CD14-positive monocyte (primary cell): Measurements from ENCODE around the gene PRMT2. TPM values are rescaled to one million over a fixed set of nuclear protein-coding genes. Genes with fewer than 3 reads are reported as not detected.

Experiments used
- DNase-seq, 3 donors: peaks; one replicate each; pipeline ENCODE4 v3.0.0-alpha.2; 2011 to 2022
- H2AFZ ChIP-seq: 2 replicates; pipeline ENCODE4 v1.6.0; 2012; ENCODE audit warnings: mild to moderate bottlenecking, low read depth, low read length, inconsistent platforms; ENCODE audit not compliant: insufficient read depth, poor library complexity, severe bottlenecking
- H3K27ac ChIP-seq, 2 donors: 1 replicate in 1 of 2; 2 replicates in 1 of 2; pipeline ENCODE4 v1.5.1; 2012 to 2013; ENCODE audit warnings: low read length in 2 of 2, control low read depth in 1 of 2, inconsistent platforms in 1 of 2, low read depth in 1 of 2, mild to moderate bottlenecking in 1 of 2
- H3K27me3 ChIP-seq, 2 donors: one replicate each; pipeline versions ENCODE4 v1.6.0 to v1.6.1; 2011 to 2013; ENCODE audit warnings: low read length in 2 of 2; ENCODE audit not compliant: control insufficient read depth in 2 of 2, insufficient read depth in 2 of 2
- H3K36me3 ChIP-seq, 2 donors: replicated peaks in 1 of 2; 1 replicate in 1 of 2; 2 replicates in 1 of 2; pipeline versions ENCODE4 v1.5.1 to v1.6.1; 2012 to 2013; ENCODE audit warnings: low read length in 2 of 2, control low read depth in 1 of 2, inconsistent platforms in 1 of 2, mild to moderate bottlenecking in 1 of 2; ENCODE audit not compliant: insufficient read depth in 2 of 2, control insufficient read depth in 1 of 2
- H3K4me1 ChIP-seq, 2 donors: 1 replicate in 1 of 2; 2 replicates in 1 of 2; pipeline versions ENCODE4 v1.5.1 to v1.6.1; 2012 to 2013; ENCODE audit warnings: low read length in 2 of 2, control low read depth in 1 of 2, inconsistent platforms in 1 of 2, mild to moderate bottlenecking in 1 of 2, moderate library complexity in 1 of 2; ENCODE audit not compliant: insufficient read depth in 2 of 2, control insufficient read depth in 1 of 2
- H3K4me2 ChIP-seq: replicated peaks from 2 replicates; pipeline ENCODE3; 2012; ENCODE audit warnings: low read length, moderate library complexity, mild to moderate bottlenecking; ENCODE audit not compliant: poor library complexity, severe bottlenecking; ENCODE audit errors: extremely low read depth
- H3K4me3 ChIP-seq, 3 experiments: fragments of 200-600 bp in 1 of 3; sonication (generic) in 1 of 3; replicated peaks in 1 of 3; 1 replicate in 2 of 3; 2 replicates in 1 of 3; pipeline ENCODE4 v1.5.1; 2011 to 2013; ENCODE audit warnings: low read length in 3 of 3, mild to moderate bottlenecking in 3 of 3, control low read depth in 2 of 3, low read depth in 2 of 3, inconsistent platforms in 1 of 3, moderate library complexity in 1 of 3
- H3K79me2 ChIP-seq: 2 replicates; pipeline ENCODE4 v1.6.0; 2012; ENCODE audit warnings: mild to moderate bottlenecking, control low read depth, inconsistent platforms, low read length, moderate library complexity; ENCODE audit not compliant: insufficient read depth
- H3K9ac ChIP-seq: 2 replicates; pipeline ENCODE4 v1.6.0; 2017; ENCODE audit warnings: low read length, mild to moderate bottlenecking; ENCODE audit not compliant: insufficient read depth, poor library complexity, severe bottlenecking
- H3K9me3 ChIP-seq, 2 donors: replicated peaks in 1 of 2; 1 replicate in 1 of 2; 2 replicates in 1 of 2; pipeline versions ENCODE4 v1.5.1 to v1.6.1; 2012 to 2013; ENCODE audit warnings: low read length in 2 of 2, control low read depth in 1 of 2; ENCODE audit not compliant: control insufficient read depth in 1 of 2, insufficient read depth in 1 of 2
- H4K20me1 ChIP-seq: 2 replicates; pipeline ENCODE4 v1.6.0; 2012; ENCODE audit warnings: mild to moderate bottlenecking, low read length, control low read depth, moderate library complexity; ENCODE audit not compliant: insufficient read depth
- H3K27ac Mint-ChIP-seq, 7 donors: one replicate each; pipeline ENCODE4 v1.8.0; 2020; ENCODE audit warnings: mild to moderate bottlenecking in 7 of 7, mixed read lengths in 7 of 7, moderate library complexity in 6 of 7, inconsistent platforms in 2 of 7
- H3K27me3 Mint-ChIP-seq, 3 donors: one replicate each; pipeline ENCODE4 v1.8.0; 2021 to 2022; ENCODE audit warnings: low read depth in 3 of 3, mild to moderate bottlenecking in 3 of 3, mixed read lengths in 3 of 3, moderate library complexity in 3 of 3, inconsistent platforms in 1 of 3
- H3K36me3 Mint-ChIP-seq, 2 donors: one replicate each; pipeline ENCODE4 v1.8.0; 2020; ENCODE audit warnings: mixed read lengths in 2 of 2, inconsistent platforms in 1 of 2, mild to moderate bottlenecking in 1 of 2
- H3K4me1 Mint-ChIP-seq: one replicate; pipeline ENCODE4 v1.8.0; 2020; ENCODE audit warnings: mild to moderate bottlenecking, mixed read lengths
- H3K4me3 Mint-ChIP-seq, 2 donors: one replicate each; pipeline ENCODE4 v1.8.0; 2020; ENCODE audit warnings: mild to moderate bottlenecking in 2 of 2, mixed read lengths in 2 of 2, moderate library complexity in 1 of 2
- H3K9me3 Mint-ChIP-seq, 7 donors: one replicate each; pipeline ENCODE4 v1.8.0; 2020 to 2022; ENCODE audit warnings: mixed read lengths in 7 of 7, mild to moderate bottlenecking in 6 of 7, moderate library complexity in 6 of 7, inconsistent platforms in 2 of 7
- WGBS: methylation state at CpG from one replicate; pipeline ENCODE4 v1.1.5; 2013; ENCODE audit warnings: missing lambda C conversion rate; ENCODE audit not compliant: insufficient coverage; 5-methylcytosine and 5-hydroxymethylcytosine counted together
- intact Hi-C, 2 donors: fragments of 100-400 bp; cut with micrococcal nuclease; formaldehyde crosslinking; loops; one replicate each; pipeline versions ENCODE4 v1.15.0 to v1.15.1; 2023
- polyA plus RNA-seq, 3 donors: library from polyadenylated mRNA; depleted of rRNA in 1 of 3; unstranded in 2 of 3; stranded (reverse) in 1 of 3; fragments of 300-500 nt in 2 of 3; fragments of >200 nt in 1 of 3; fragmentation: Illumina TruSeq in 2 of 3; gene quantifications; 1 replicate in 2 of 3; 2 replicates in 1 of 3; pipeline ENCODE4 v1.2.3, GENCODE V29; 2012 to 2021
- TF ChIP-seq, protein P1 (sequence below): fragments of 200-600 bp; IDR thresholded peaks from one replicate; pipeline ENCODE4 v1.8.0; 2022; ENCODE audit warnings: antibody characterized with exemption, mild to moderate bottlenecking

The PRMT2 gene
- polyA plus RNA-seq, 3 donors, result 71.5 to 106 (median 77.2) TPM

DNA sequence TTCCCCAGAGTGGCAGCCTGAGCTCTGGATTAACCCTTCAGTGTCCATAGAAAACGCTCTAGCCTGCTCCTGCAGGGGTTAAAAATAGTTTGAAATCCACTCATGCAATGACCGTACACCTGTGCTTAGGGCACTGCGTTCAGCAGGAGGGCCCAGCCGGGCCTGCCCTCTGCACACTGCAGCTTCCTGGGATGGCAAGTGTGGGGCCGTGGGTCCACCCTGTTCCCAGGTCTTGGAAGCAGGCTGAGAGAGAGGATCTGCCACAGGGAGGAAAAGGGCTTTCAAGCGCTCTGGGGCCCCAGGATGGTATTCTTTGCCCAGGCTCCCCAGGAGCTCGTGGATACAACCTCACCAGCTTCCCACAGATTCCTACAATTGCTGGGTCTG, 29.1 kb upstream of the PRMT2 start:
- Histone ChIP-seq H3K9ac (peak overlapping the region; percentile 21), H3K27me3 (no peaks in the 10 kb centered on the region), H3K79me2 (no peaks in the 10 kb centered on the region), H3K36me3 (no peaks in the 10 kb centered on the region), H2AFZ (peak overlapping the region; percentile 72), H3K4me1 (peaks cover 26 to 28% of the 10 kb centered on the region in 2 donors), H4K20me1 (no peaks in the 10 kb centered on the region), H3K9me3 (peaks cover 0 to 9% of the 10 kb centered on the region in 2 donors), H3K4me3 (peak overlapping the region in 1 of 3 experiments; percentile 36), H3K4me2 (peak overlapping the region; percentile 58), H3K27ac (peak overlapping the region; percentile 64 to 82)
- no peaks in the 10 kb centered on the region for H3K36me3 Mint-ChIP-seq
- TF ChIP-seq, protein P1, sequence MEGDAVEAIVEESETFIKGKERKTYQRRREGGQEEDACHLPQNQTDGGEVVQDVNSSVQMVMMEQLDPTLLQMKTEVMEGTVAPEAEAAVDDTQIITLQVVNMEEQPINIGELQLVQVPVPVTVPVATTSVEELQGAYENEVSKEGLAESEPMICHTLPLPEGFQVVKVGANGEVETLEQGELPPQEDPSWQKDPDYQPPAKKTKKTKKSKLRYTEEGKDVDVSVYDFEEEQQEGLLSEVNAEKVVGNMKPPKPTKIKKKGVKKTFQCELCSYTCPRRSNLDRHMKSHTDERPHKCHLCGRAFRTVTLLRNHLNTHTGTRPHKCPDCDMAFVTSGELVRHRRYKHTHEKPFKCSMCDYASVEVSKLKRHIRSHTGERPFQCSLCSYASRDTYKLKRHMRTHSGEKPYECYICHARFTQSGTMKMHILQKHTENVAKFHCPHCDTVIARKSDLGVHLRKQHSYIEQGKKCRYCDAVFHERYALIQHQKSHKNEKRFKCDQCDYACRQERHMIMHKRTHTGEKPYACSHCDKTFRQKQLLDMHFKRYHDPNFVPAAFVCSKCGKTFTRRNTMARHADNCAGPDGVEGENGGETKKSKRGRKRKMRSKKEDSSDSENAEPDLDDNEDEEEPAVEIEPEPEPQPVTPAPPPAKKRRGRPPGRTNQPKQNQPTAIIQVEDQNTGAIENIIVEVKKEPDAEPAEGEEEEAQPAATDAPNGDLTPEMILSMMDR, result no peak
- no peak for DNase-seq
- peaks cover 0 to 2% (median 0%) of the 10 kb centered on the region in 3 donors for H3K27me3 Mint-ChIP-seq
- 0% methylated on average over 5 of the region's 7 CpGs for whole genome bisulfite sequencing
- peak overlapping the region; percentile 65 to 81 for H3K4me3 Mint-ChIP-seq
- H3K9me3 Mint-ChIP-seq, result peaks cover 0 to 9% (median 4%) of the 10 kb centered on the region in 7 donors
- intact Hi-C loops, result no loop called here
- H3K27ac Mint-ChIP-seq, result peak overlapping the region; percentile 78 to 96 (median 88)
- peaks cover 45% of the 10 kb centered on the region for H3K4me1 Mint-ChIP-seq

DNA sequence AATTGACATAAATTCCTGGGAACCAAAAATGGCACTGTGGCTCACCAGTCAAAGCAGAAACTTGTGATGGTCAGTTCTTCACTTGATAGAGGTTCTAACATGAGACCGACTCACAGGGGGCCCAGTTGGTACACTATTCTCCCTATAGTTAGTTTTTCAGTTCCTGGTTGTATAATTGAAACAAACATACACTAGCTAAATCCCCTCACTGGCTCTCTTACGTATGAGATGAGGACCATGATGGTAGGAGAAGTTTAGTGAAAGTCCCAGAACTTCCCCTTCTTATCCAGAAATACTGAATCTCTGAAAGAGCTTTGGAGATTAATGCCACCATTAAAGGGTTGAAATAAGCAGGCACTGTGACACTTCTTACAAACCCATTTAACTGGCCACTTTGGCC, 27.8 kb upstream of the PRMT2 start:
- H3K27me3 Mint-ChIP-seq, result peaks cover 0 to 2% (median 0%) of the 10 kb centered on the region in 3 donors
- no peaks in the 10 kb centered on the region for H3K36me3 Mint-ChIP-seq
- no peak overlapping the region for H3K4me3 ChIP-seq
- peak overlapping the region in 1 of 7 donors; percentile 59 for H3K27ac Mint-ChIP-seq
- TF ChIP-seq, protein P1, result no peak
- H3K4me1 Mint-ChIP-seq, result peaks cover 33% of the 10 kb centered on the region
- H3K36me3 ChIP-seq, result no peaks in the 10 kb centered on the region
- H3K9ac ChIP-seq, result no peak overlapping the region
- H3K27me3 ChIP-seq, result no peaks in the 10 kb centered on the region
- no peak overlapping the region for H3K27ac ChIP-seq
- H3K4me2 ChIP-seq, result no peak overlapping the region
- DNase-seq, result no peak
- H2AFZ ChIP-seq, result no peak overlapping the region
- peaks cover 0 to 9% of the 10 kb centered on the region in 2 donors for H3K9me3 ChIP-seq
- H3K4me1 ChIP-seq, result peaks cover 26 to 28% of the 10 kb centered on the region in 2 donors
- peaks cover 0 to 9% (median 4%) of the 10 kb centered on the region in 7 donors for H3K9me3 Mint-ChIP-seq
- intact Hi-C loops, result no loop called here
- 100% methylated on average over 1 of the region's 2 CpGs for WGBS
- H3K79me2 ChIP-seq, result no peaks in the 10 kb centered on the region
- H4K20me1 ChIP-seq, result no peaks in the 10 kb centered on the region
- no peak overlapping the region for H3K4me3 Mint-ChIP-seq
